Spleen (tissue), 7 donors: ENCODE data around the gene NFATC1.

Experiments
- POLR2A ChIP-seq, 3 donors: fragments of 450-650 bp; IDR thresholded peaks; one replicate each; pipeline ENCODE4 v1.5.1; 2017; ENCODE audit warnings: antibody characterized with exemption in 3 of 3, mild to moderate bottlenecking in 1 of 3
- TF ChIP-seq, protein P1 (sequence below), 11 experiments: fragments of 200-600 bp in 7 of 11; fragments of 450-650 bp in 4 of 11; sonication (generic) in 4 of 11; IDR thresholded peaks in 8 of 11; conservative IDR thresholded peaks in 3 of 11; 1 replicate in 7 of 11; 2 replicates in 4 of 11; pipeline versions ENCODE4 v1.4.0 to v1.8.0; 2016 to 2021; ENCODE audit warnings: antibody characterized with exemption in 11 of 11, inconsistent platforms in 4 of 11, mild to moderate bottlenecking in 1 of 11
- donor health status: DM: no; HTN: no; CAD: no; lungs with moderate emphysema.
- donor health status: DM: no; HTN: no; CAD: no.
- donor health status: DM: no; HTN: no; CAD: no.

DNA sequence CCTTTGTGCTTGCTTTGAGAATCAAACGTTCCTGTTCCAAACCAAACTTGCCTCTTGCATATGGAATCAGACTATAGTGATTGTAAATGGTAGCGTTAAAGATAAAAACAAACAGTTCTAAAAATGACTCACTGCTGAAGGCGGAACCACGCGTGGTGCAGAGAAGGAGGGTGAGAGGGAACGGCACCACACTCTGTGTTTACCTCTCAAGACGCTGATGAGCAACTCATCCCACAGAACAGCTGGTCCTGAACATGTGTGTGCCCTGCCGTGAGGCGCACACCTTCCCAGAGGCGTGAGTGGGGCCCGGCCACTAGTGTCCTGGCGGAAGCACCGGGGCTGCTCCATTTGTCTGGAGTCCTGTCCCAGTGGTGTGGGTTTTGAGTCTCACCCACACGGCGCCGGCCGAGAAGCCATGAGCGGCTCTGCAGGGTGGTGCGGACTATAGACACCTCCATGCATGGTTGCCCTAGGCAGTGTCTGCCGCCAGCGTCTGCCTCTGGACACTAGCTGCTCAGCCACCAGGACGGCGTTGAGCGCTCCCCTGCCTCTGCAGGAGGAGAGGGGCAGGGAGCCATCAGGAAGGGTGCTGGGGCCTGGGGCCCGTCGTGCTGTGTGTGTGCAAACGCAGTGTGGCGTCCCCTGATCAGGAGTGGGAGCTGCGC is 52.1 kb downstream of the NFATC1 start:
- TF ChIP-seq POLR2A (IDR thresholded peaks at IDR 0.05) = no peak
- TF ChIP-seq, protein P1, sequence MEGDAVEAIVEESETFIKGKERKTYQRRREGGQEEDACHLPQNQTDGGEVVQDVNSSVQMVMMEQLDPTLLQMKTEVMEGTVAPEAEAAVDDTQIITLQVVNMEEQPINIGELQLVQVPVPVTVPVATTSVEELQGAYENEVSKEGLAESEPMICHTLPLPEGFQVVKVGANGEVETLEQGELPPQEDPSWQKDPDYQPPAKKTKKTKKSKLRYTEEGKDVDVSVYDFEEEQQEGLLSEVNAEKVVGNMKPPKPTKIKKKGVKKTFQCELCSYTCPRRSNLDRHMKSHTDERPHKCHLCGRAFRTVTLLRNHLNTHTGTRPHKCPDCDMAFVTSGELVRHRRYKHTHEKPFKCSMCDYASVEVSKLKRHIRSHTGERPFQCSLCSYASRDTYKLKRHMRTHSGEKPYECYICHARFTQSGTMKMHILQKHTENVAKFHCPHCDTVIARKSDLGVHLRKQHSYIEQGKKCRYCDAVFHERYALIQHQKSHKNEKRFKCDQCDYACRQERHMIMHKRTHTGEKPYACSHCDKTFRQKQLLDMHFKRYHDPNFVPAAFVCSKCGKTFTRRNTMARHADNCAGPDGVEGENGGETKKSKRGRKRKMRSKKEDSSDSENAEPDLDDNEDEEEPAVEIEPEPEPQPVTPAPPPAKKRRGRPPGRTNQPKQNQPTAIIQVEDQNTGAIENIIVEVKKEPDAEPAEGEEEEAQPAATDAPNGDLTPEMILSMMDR (IDR thresholded peaks at IDR 0.05 in 8 of 11, conservative IDR thresholded peaks at IDR 0.05 in 3 of 11) = no peak
